B cell (primary cell): ENCODE data around the gene EXOSC10. TPM values are rescaled to one million over a fixed set of nuclear protein-coding genes. Genes with fewer than 3 reads are reported as not detected.

Experiments used
- ATAC-seq: fragments of 200-7000 bp; cut with Tn5 transposase; one replicate; pipeline ENCODE4 v1.10.0; 2021; ENCODE audit warnings: low read depth, mild to moderate bottlenecking, moderate number of reproducible peaks, moderate library complexity
- CTCF ChIA-PET: fragments of 350-600 bp; sonication (Branson Sonifier 250); formaldehyde crosslinking; loops from one replicate; lab custom pipeline; 2021; ENCODE audit warnings: antibody characterized with exemption, inconsistent platforms; lab: Charles Lee
- POLR2A ChIA-PET: fragments of 350-600 bp; sonication (Branson Sonifier 250); formaldehyde crosslinking; loops from one replicate; lab custom pipeline; 2021; ENCODE audit warnings: antibody characterized with exemption; lab: Charles Lee
- DNase-seq: peaks from one replicate; pipeline ENCODE4 v3.0.0; 2013
- H2AFZ ChIP-seq: 2 replicates; pipeline ENCODE4 v1.6.1; 2012; ENCODE audit warnings: mild to moderate bottlenecking, low read depth, low read length; ENCODE audit not compliant: insufficient read depth, poor library complexity, severe bottlenecking
- H3K27ac ChIP-seq, 2 donors: 1 replicate in 1 of 2; 2 replicates in 1 of 2; pipeline ENCODE4 v1.5.1; 2012 to 2013; ENCODE audit warnings: low read length in 2 of 2, mild to moderate bottlenecking in 2 of 2, moderate library complexity in 1 of 2
- H3K27me3 ChIP-seq, 4 experiments: fragments of 200-600 bp in 1 of 4; sonication (generic) in 1 of 4; replicated peaks in 1 of 4; 1 replicate in 2 of 4; 2 replicates in 2 of 4; pipeline versions ENCODE4 v1.6.1 to v1.7.0; 2013 to 2016; ENCODE audit warnings: low read length in 3 of 4, mild to moderate bottlenecking in 2 of 4, mixed read lengths in 1 of 4, moderate library complexity in 1 of 4; ENCODE audit not compliant: insufficient read depth in 4 of 4, control insufficient read depth in 3 of 4; ENCODE audit errors: control extremely low read depth in 1 of 4
- H3K36me3 ChIP-seq, 2 experiments: replicated peaks in 1 of 2; 1 replicate in 1 of 2; 2 replicates in 1 of 2; pipeline versions ENCODE4 v1.6.1 to v1.7.1; 2013; ENCODE audit warnings: low read length in 1 of 2; ENCODE audit not compliant: insufficient read depth in 2 of 2, control insufficient read depth in 1 of 2; ENCODE audit errors: control extremely low read depth in 1 of 2, extremely low read depth in 1 of 2
- H3K4me1 ChIP-seq, 2 donors: fragments of 200-600 bp in 1 of 2; sonication (generic) in 1 of 2; 1 replicate in 1 of 2; 2 replicates in 1 of 2; pipeline versions ENCODE4 v1.5.1 to v1.6.1; 2013 to 2017; ENCODE audit warnings: low read length in 2 of 2; ENCODE audit not compliant: control insufficient read depth in 2 of 2, insufficient read depth in 2 of 2
- H3K4me2 ChIP-seq: replicated peaks from 2 replicates; pipeline ENCODE3; 2012; ENCODE audit warnings: mild to moderate bottlenecking, low read depth, low read length; ENCODE audit not compliant: poor library complexity, severe bottlenecking
- H3K4me3 ChIP-seq, 5 experiments: fragments of 200-600 bp in 1 of 5; sonication (generic) in 1 of 5; 1 replicate in 3 of 5; 2 replicates in 2 of 5; pipeline versions ENCODE4 v1.5.1 to v1.7.0; 2011 to 2016; ENCODE audit warnings: low read length in 4 of 5, mild to moderate bottlenecking in 4 of 5, low read depth in 2 of 5, control low read depth in 1 of 5, moderate library complexity in 1 of 5; ENCODE audit not compliant: insufficient read depth in 1 of 5; ENCODE audit errors: control extremely low read depth in 1 of 5, extremely low read depth in 1 of 5
- H3K79me2 ChIP-seq: fragments of 200-600 bp; sonication (generic); one replicate; pipeline ENCODE4 v1.6.0; 2016; ENCODE audit warnings: low read length; ENCODE audit not compliant: control insufficient read depth, insufficient read depth
- H3K9ac ChIP-seq: fragments of 200-600 bp; sonication (generic); 2 replicates; pipeline ENCODE4 v1.6.1; 2017; ENCODE audit warnings: mild to moderate bottlenecking, low read length, moderate library complexity
- H3K9me3 ChIP-seq, 3 donors: one replicate each; pipeline versions ENCODE4 v1.6.1 to v1.7.1; 2013; ENCODE audit warnings: low read length in 2 of 3; ENCODE audit not compliant: control insufficient read depth in 2 of 3, insufficient read depth in 1 of 3; ENCODE audit errors: control extremely low read depth in 1 of 3
- H4K20me1 ChIP-seq: 2 replicates; pipeline ENCODE4 v1.6.0; 2012; ENCODE audit warnings: mild to moderate bottlenecking, low read length; ENCODE audit not compliant: insufficient read depth, control insufficient read depth, poor library complexity, severe bottlenecking
- H3K27ac Mint-ChIP-seq: one replicate; pipeline ENCODE4 v1.8.0; 2021; ENCODE audit warnings: mixed read lengths
- H3K27me3 Mint-ChIP-seq: one replicate; pipeline ENCODE4 v1.8.0; 2021; ENCODE audit warnings: mixed read lengths
- H3K4me1 Mint-ChIP-seq: one replicate; pipeline ENCODE4 v1.8.0; 2021; ENCODE audit warnings: mixed read lengths
- H3K4me3 Mint-ChIP-seq: one replicate; pipeline ENCODE4 v1.8.0; 2021; ENCODE audit warnings: mixed read lengths
- H3K9me3 Mint-ChIP-seq: one replicate; pipeline ENCODE4 v1.8.0; 2022; ENCODE audit warnings: mixed read lengths; ENCODE audit not compliant: insufficient read depth
- CTCF ChIP-seq: fragments of 200-600 bp; IDR thresholded peaks from one replicate; pipeline ENCODE4 v1.8.0; 2022; ENCODE audit warnings: antibody characterized with exemption, mild to moderate bottlenecking
- EZH2 ChIP-seq: IDR thresholded peaks from 2 replicates; pipeline ENCODE4 v1.6.1; 2012; ENCODE audit warnings: borderline replicate concordance, low read depth, mild to moderate bottlenecking, moderate library complexity, low read length; ENCODE audit not compliant: insufficient read depth, poor library complexity, severe bottlenecking
- WGBS: methylation state at CpG from one replicate; pipeline ENCODE4 v1.1.5; 2013; ENCODE audit warnings: missing lambda C conversion rate; ENCODE audit not compliant: insufficient coverage; 5-methylcytosine and 5-hydroxymethylcytosine counted together
- intact Hi-C: fragments of 100-400 bp; cut with micrococcal nuclease; formaldehyde crosslinking; loops from one replicate; pipeline ENCODE4 v1.10.0; 2022
- polyA plus RNA-seq: library from polyadenylated mRNA; depleted of rRNA; stranded (reverse); fragments of >200 nt; gene quantifications from 2 replicates; pipeline ENCODE4 v1.2.3, GENCODE V29; 2012
- total RNA-seq, 2 donors: library from RNA; stranded (reverse); fragments of 120-200 nt in 1 of 2; gene quantifications; 1 replicate in 1 of 2; 2 replicates in 1 of 2; pipeline versions ENCODE4 v1.2.3 to v1.2.4, GENCODE V29; 2013 to 2022

The EXOSC10 gene
- total and polyA plus RNA-seq, 2 donors (not counting 1 experiment from before 2014, with no cell fraction given) = 83.4 to 119 TPM

GRCh38 chr1:11124965-11125364 lies 25.3 kb upstream of the EXOSC10 start:
- Histone ChIP-seq H4K20me1 (no peaks in the 10 kb centered on the region), H3K27me3 (no peaks in the 10 kb centered on the region), H3K4me2 (no peak overlapping the region), H3K27ac (no peak overlapping the region), H3K79me2 (no peaks in the 10 kb centered on the region), H3K9me3 (no peaks in the 10 kb centered on the region), H3K36me3 (peaks cover 12 to 75% of the 10 kb centered on the region in 2 experiments), H3K4me3 (no peak overlapping the region), H3K4me1 (no peaks in the 10 kb centered on the region), H2AFZ (no peak overlapping the region), H3K9ac (no peak overlapping the region)
- no peaks in the 10 kb centered on the region for H3K4me1 Mint-ChIP-seq
- DNase-seq (no peak), ATAC-seq (no peak)
- POLR2A ChIA-PET = no interaction called here
- H3K27ac Mint-ChIP-seq = no peak overlapping the region
- WGBS = no CpG with 5 or more reads among the region's 3 CpGs
- CTCF ChIA-PET = interaction anchor here (1.2 kb wide), 1 partner anchor 87 kb away, joined by 6 read pairs; no protein-coding TSS in a partner anchor
- H3K4me3 Mint-ChIP-seq = no peak overlapping the region
- TF ChIP-seq CTCF (no peak), EZH2 (no peak)
- H3K9me3 Mint-ChIP-seq = no peaks in the 10 kb centered on the region
- no peaks in the 10 kb centered on the region for H3K27me3 Mint-ChIP-seq
- intact Hi-C loops = no loop called here

GRCh38 chr1:11116318-11116717 lies 16.6 kb upstream of the EXOSC10 start:
- Histone ChIP-seq H3K9ac (no peak overlapping the region), H4K20me1 (no peaks in the 10 kb centered on the region), H3K79me2 (no peaks in the 10 kb centered on the region), H3K4me3 (no peak overlapping the region), H3K4me1 (no peaks in the 10 kb centered on the region), H3K36me3 (peaks cover 10 to 53% of the 10 kb centered on the region in 2 experiments), H3K4me2 (no peak overlapping the region), H3K27ac (no peak overlapping the region), H2AFZ (no peak overlapping the region), H3K9me3 (no peaks in the 10 kb centered on the region), H3K27me3 (no peaks in the 10 kb centered on the region)
- H3K4me1 Mint-ChIP-seq = no peaks in the 10 kb centered on the region
- no peak for TF ChIP-seq EZH2
- TF ChIP-seq CTCF = no peak
- H3K4me3 Mint-ChIP-seq = no peak overlapping the region
- POLR2A ChIA-PET = no interaction called here
- H3K27ac Mint-ChIP-seq = no peak overlapping the region
- ATAC-seq (no peak), DNase-seq (no peak)
- H3K27me3 Mint-ChIP-seq = no peaks in the 10 kb centered on the region
- CTCF ChIA-PET = no interaction called here
- H3K9me3 Mint-ChIP-seq = no peaks in the 10 kb centered on the region
- intact Hi-C loops = no loop called here
- 100% methylated on average over 2 of the region's 2 CpGs for WGBS
